IMR-90 (cell line): ENCODE measurements around the gene RXYLT1. TPM values are rescaled to one million over a fixed set of nuclear protein-coding genes. Genes with fewer than 3 reads are reported as not detected.

Experiments used
- ATAC-seq: fragments of 200-7000 bp; cut with Tn5 transposase; 2 replicates; pipeline ENCODE4 v1.9.1; 2020; ENCODE audit warnings: low read depth, mild to moderate bottlenecking, moderate library complexity
- BruUV-seq: library from RNA; stranded (reverse); fragments of 400-500 nt; replicated peaks from 2 replicates; lab custom pipeline; 2021; lab: Mats Ljungman, UMichigan
- CTCF ChIA-PET: fragments of 300-600 bp; formaldehyde crosslinking; extraction: SDS; loops from one replicate; lab custom pipeline; 2021; ENCODE audit warnings: antibody characterized with exemption; lab: Yijun Ruan, JAX
- POLR2A ChIA-PET: fragments of 300-600 bp; sonication (Branson Sonifier 250); formaldehyde crosslinking; loops from one replicate; lab custom pipeline; 2022; ENCODE audit warnings: antibody characterized with exemption; ENCODE audit not compliant: unreplicated experiment; lab: Charles Lee
- DNase-seq: peaks from one replicate; pipeline ENCODE4 v3.0.0; 2013
- H2AFZ ChIP-seq: replicated peaks from 2 replicates; pipeline ENCODE3; 2013; ENCODE audit warnings: low read length, mild to moderate bottlenecking; ENCODE audit not compliant: poor library complexity
- H2AK5ac ChIP-seq: 2 replicates; pipeline ENCODE4 v1.6.1; 2013; ENCODE audit warnings: low read depth, low read length, inconsistent platforms
- H2AK9ac ChIP-seq: replicated peaks from 2 replicates; pipeline ENCODE3; 2013; ENCODE audit warnings: mild to moderate bottlenecking, low read depth, low read length, moderate library complexity; ENCODE audit not compliant: poor library complexity
- H2BK120ac ChIP-seq: 2 replicates; pipeline ENCODE4 v1.6.1; 2013; ENCODE audit warnings: low read depth, low read length, inconsistent platforms
- H2BK15ac ChIP-seq: 3 replicates; pipeline ENCODE4 v1.6.1; 2013; ENCODE audit warnings: low read depth, low read length, inconsistent platforms
- H2BK20ac ChIP-seq: 2 replicates; pipeline ENCODE4 v1.6.1; 2013; ENCODE audit warnings: low read depth, mild to moderate bottlenecking, inconsistent platforms, low read length, moderate library complexity
- H2BK5ac ChIP-seq: 2 replicates; pipeline ENCODE4 v1.6.1; 2013; ENCODE audit warnings: mild to moderate bottlenecking, low read depth, low read length, inconsistent platforms; ENCODE audit not compliant: poor library complexity, severe bottlenecking
- H3K14ac ChIP-seq: replicated peaks from 2 replicates; pipeline ENCODE4 v1.6.1; 2013; ENCODE audit warnings: low read depth, low read length, inconsistent platforms
- H3K18ac ChIP-seq: 2 replicates; pipeline ENCODE4 v1.6.1; 2013; ENCODE audit warnings: low read depth, low read length, control low read depth
- H3K23ac ChIP-seq: 2 replicates; pipeline ENCODE4 v1.6.1; 2013; ENCODE audit warnings: low read depth, low read length, inconsistent platforms
- H3K27ac ChIP-seq: 2 replicates; pipeline ENCODE4 v1.5.1; 2013; ENCODE audit warnings: mild to moderate bottlenecking, control low read depth, low read length; ENCODE audit not compliant: insufficient read depth
- H3K27me3 ChIP-seq: 2 replicates; pipeline ENCODE4 v1.6.1; 2013; ENCODE audit warnings: low read length; ENCODE audit not compliant: control insufficient read depth, insufficient read depth
- H3K36me3 ChIP-seq: 2 replicates; pipeline ENCODE4 v1.6.1; 2013; ENCODE audit warnings: low read length, mixed read lengths; ENCODE audit not compliant: control insufficient read depth, insufficient read depth
- H3K4ac ChIP-seq: 2 replicates; pipeline ENCODE4 v1.6.1; 2013; ENCODE audit warnings: low read depth, low read length, inconsistent platforms
- H3K4me1 ChIP-seq: 2 replicates; pipeline ENCODE4 v1.6.1; 2013; ENCODE audit warnings: low read length, mixed read lengths; ENCODE audit not compliant: control insufficient read depth, insufficient read depth
- H3K4me2 ChIP-seq: 2 replicates; pipeline ENCODE4 v1.6.1; 2013; ENCODE audit warnings: low read depth, mild to moderate bottlenecking, control low read depth, low read length, moderate library complexity
- H3K4me3 ChIP-seq: 2 replicates; pipeline ENCODE4 v1.5.1; 2013; ENCODE audit warnings: low read depth, mild to moderate bottlenecking, control low read depth, low read length, moderate library complexity; ENCODE audit not compliant: insufficient read depth
- H3K56ac ChIP-seq: 2 replicates; pipeline ENCODE4 v1.6.1; 2013; ENCODE audit warnings: low read length, inconsistent platforms; ENCODE audit not compliant: insufficient read depth; ENCODE audit errors: extremely low read depth
- H3K79me1 ChIP-seq, 2 experiments: 2 replicates each; pipeline ENCODE4 v1.6.1; 2013; ENCODE audit warnings: low read length in 2 of 2, inconsistent platforms in 1 of 2, low read depth in 1 of 2
- H3K9ac ChIP-seq: 2 replicates; pipeline ENCODE4 v1.6.1; 2013; ENCODE audit warnings: low read depth, low read length, control low read depth
- H3K9me1 ChIP-seq: 2 replicates; pipeline ENCODE4 v1.6.1; 2013; ENCODE audit warnings: low read length, inconsistent platforms; ENCODE audit not compliant: insufficient read depth
- H3K9me3 ChIP-seq: 2 replicates; pipeline ENCODE4 v1.6.1; 2013; ENCODE audit warnings: low read length; ENCODE audit not compliant: control insufficient read depth, insufficient read depth
- H4K20me1 ChIP-seq: 2 replicates; pipeline ENCODE4 v1.6.1; 2013; ENCODE audit warnings: low read length, inconsistent platforms; ENCODE audit not compliant: insufficient read depth
- H4K5ac ChIP-seq: 2 replicates; pipeline ENCODE4 v1.6.1; 2013; ENCODE audit warnings: mild to moderate bottlenecking, low read depth, low read length, control low read depth
- H4K8ac ChIP-seq, 2 experiments: 2 replicates each; pipeline ENCODE4 v1.6.1; 2013; ENCODE audit warnings: low read depth in 2 of 2, low read length in 2 of 2, control low read depth in 1 of 2, inconsistent platforms in 1 of 2
- H4K91ac ChIP-seq: 2 replicates; pipeline ENCODE4 v1.6.1; 2013; ENCODE audit warnings: low read depth, low read length, inconsistent platforms; ENCODE audit not compliant: insufficient read depth
- BHLHE40 ChIP-seq: fragments of 150-350 bp; IDR thresholded peaks from 2 replicates; pipeline ENCODE4 v1.6.1; 2016; ENCODE audit warnings: mild to moderate bottlenecking, low read depth, low read length
- FOS ChIP-seq: fragments of 150-350 bp; IDR thresholded peaks from 2 replicates; pipeline ENCODE4 v1.6.1; 2016; ENCODE audit warnings: low read depth, low read length
- MAFK ChIP-seq: IDR thresholded peaks from 2 replicates; pipeline ENCODE4 v1.6.1; 2012; ENCODE audit warnings: low read depth, low read length, improper control_type of control experiment
- MAZ ChIP-seq: IDR thresholded peaks from 2 replicates; pipeline ENCODE4 v1.6.1; 2012; ENCODE audit warnings: low read depth, mild to moderate bottlenecking, low read length, improper control_type of control experiment, moderate library complexity, borderline replicate concordance
- NFE2L2 ChIP-seq: fragments of 150-350 bp; IDR thresholded peaks from 2 replicates; pipeline ENCODE4 v1.6.1; 2016; ENCODE audit warnings: low read depth, mild to moderate bottlenecking, low read length
- RCOR1 ChIP-seq: IDR thresholded peaks from 2 replicates; pipeline ENCODE4 v1.6.1; 2012; ENCODE audit warnings: mild to moderate bottlenecking, low read length, improper control_type of control experiment; ENCODE audit not compliant: insufficient replicate concordance
- RFX5 ChIP-seq: IDR thresholded peaks from 2 replicates; pipeline ENCODE4 v1.8.0; 2012; ENCODE audit warnings: low read depth, mild to moderate bottlenecking, low read length, moderate library complexity
- SMC3 ChIP-seq: fragments of 150-350 bp; IDR thresholded peaks from 2 replicates; pipeline ENCODE4 v1.6.1; 2016; ENCODE audit warnings: low read depth, mild to moderate bottlenecking, antibody characterized with exemption, low read length, moderate library complexity
- whole genome bisulfite sequencing, 2 experiments: methylation state at CpG; one replicate each; pipeline versions ENCODE4 v1.1.5 to v1.1.7; 2013; ENCODE audit warnings: missing lambda C conversion rate in 2 of 2; ENCODE audit not compliant: insufficient read length in 1 of 2; ENCODE audit errors: extremely low coverage in 2 of 2; 5-methylcytosine and 5-hydroxymethylcytosine counted together
- dilution Hi-C: fragments of 300-500 bp; cut with HindIII; formaldehyde crosslinking; loops from one replicate; pipeline ENCODE4 v1.14.3; 2018; ENCODE audit warnings: low sequenced_read_pairs; ENCODE audit not compliant: unreplicated experiment
- in situ Hi-C: fragments of 300-500 bp; cut with MboI; formaldehyde crosslinking; loops from 3 replicates; pipeline ENCODE4 v1.14.3; 2019; ENCODE audit warnings: low sequenced_read_pairs, inconsistent platforms, mixed read lengths
- intact Hi-C: fragments of 100-400 bp; cut with micrococcal nuclease; formaldehyde crosslinking; loops from 2 replicates; pipeline ENCODE4 v1.10.0; 2022
- polyA plus RNA-seq, 3 experiments: library from polyadenylated mRNA; depleted of rRNA; stranded (reverse); fragments of >200 nt; gene quantifications; 2 replicates each; pipeline ENCODE4 v1.2.3, GENCODE V29; 2012; ENCODE audit warnings: low replicate concordance in 1 of 3
- total RNA-seq: library from RNA; depleted of rRNA; stranded (reverse); fragments of >200 nt; gene quantifications from 2 replicates; pipeline ENCODE4 v1.2.3, GENCODE V29; 2012
- TF ChIP-seq, protein P1 (sequence below): fragments of 150-350 bp; IDR thresholded peaks from 2 replicates; pipeline ENCODE4 v1.6.1; 2016; ENCODE audit warnings: low read depth, mild to moderate bottlenecking, low read length, moderate library complexity, borderline replicate concordance
- TF ChIP-seq, protein P2 (sequence below): conservative IDR thresholded peaks from 2 replicates; pipeline ENCODE4 v1.5.1; 2012; ENCODE audit warnings: mild to moderate bottlenecking, low read depth, low read length, improper control_type of control experiment
- TF ChIP-seq, protein P3 (sequence below): fragments of 150-350 bp; IDR thresholded peaks from 2 replicates; pipeline ENCODE4 v1.6.1; 2017; ENCODE audit warnings: mild to moderate bottlenecking, antibody characterized with exemption, low read length, low read depth

RXYLT1 gene
- total and polyA plus RNA-seq, 2 of the 4 experiments (the other 2 are of a cell fraction), result 9.0 to 9.5 TPM

DNA sequence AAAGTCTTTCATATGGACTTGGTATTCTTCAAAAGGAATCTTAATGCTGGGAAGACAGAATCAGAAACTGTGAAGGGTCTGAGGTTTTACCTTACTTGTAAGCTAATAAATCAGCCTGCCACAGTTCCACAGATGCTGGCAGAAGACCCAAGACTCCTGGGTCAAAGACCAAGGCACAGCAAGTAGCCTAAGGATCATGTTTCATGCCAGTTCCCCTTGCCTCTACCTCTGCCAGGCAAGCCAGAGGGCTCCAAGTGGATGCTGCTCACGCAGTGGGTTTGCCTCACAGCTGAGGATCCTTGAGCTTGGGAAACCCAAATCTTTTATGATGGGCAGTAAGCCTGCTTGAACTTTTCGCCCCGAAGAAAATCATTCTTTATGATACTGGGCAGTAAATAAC is 15.2 kb upstream of the RXYLT1 start:
- no peak overlapping the region for H3K56ac ChIP-seq
- H2AFZ ChIP-seq, result no peak overlapping the region
- TF ChIP-seq RCOR1, result no peak
- no peak for TF ChIP-seq BHLHE40
- no peak for TF ChIP-seq RFX5
- TF ChIP-seq MAZ, result no peak
- TF ChIP-seq, protein P1, sequence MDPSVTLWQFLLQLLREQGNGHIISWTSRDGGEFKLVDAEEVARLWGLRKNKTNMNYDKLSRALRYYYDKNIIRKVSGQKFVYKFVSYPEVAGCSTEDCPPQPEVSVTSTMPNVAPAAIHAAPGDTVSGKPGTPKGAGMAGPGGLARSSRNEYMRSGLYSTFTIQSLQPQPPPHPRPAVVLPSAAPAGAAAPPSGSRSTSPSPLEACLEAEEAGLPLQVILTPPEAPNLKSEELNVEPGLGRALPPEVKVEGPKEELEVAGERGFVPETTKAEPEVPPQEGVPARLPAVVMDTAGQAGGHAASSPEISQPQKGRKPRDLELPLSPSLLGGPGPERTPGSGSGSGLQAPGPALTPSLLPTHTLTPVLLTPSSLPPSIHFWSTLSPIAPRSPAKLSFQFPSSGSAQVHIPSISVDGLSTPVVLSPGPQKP, result no peak
- no peak for TF ChIP-seq SMC3
- no peak for TF ChIP-seq MAFK
- no peak for TF ChIP-seq FOS
- TF ChIP-seq, protein P2, sequence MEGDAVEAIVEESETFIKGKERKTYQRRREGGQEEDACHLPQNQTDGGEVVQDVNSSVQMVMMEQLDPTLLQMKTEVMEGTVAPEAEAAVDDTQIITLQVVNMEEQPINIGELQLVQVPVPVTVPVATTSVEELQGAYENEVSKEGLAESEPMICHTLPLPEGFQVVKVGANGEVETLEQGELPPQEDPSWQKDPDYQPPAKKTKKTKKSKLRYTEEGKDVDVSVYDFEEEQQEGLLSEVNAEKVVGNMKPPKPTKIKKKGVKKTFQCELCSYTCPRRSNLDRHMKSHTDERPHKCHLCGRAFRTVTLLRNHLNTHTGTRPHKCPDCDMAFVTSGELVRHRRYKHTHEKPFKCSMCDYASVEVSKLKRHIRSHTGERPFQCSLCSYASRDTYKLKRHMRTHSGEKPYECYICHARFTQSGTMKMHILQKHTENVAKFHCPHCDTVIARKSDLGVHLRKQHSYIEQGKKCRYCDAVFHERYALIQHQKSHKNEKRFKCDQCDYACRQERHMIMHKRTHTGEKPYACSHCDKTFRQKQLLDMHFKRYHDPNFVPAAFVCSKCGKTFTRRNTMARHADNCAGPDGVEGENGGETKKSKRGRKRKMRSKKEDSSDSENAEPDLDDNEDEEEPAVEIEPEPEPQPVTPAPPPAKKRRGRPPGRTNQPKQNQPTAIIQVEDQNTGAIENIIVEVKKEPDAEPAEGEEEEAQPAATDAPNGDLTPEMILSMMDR, result no peak
- no peak for TF ChIP-seq NFE2L2
- TF ChIP-seq, protein P3, sequence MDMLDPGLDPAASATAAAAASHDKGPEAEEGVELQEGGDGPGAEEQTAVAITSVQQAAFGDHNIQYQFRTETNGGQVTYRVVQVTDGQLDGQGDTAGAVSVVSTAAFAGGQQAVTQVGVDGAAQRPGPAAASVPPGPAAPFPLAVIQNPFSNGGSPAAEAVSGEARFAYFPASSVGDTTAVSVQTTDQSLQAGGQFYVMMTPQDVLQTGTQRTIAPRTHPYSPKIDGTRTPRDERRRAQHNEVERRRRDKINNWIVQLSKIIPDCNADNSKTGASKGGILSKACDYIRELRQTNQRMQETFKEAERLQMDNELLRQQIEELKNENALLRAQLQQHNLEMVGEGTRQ, result no peak
- H3K9ac ChIP-seq, result no peak overlapping the region
- DNase-seq, result no peak
- no peaks in the 10 kb centered on the region for H3K9me3 ChIP-seq
- dilution Hi-C loops (no loop called here), in situ Hi-C loops (no loop called here), intact Hi-C loops (no loop called here)
- H2AK5ac ChIP-seq, result no peak overlapping the region
- H3K18ac ChIP-seq, result no peak overlapping the region
- H2BK5ac ChIP-seq, result no peak overlapping the region
- no peak overlapping the region for H3K4me2 ChIP-seq
- H3K27me3 ChIP-seq, result peaks cover 9% of the 10 kb centered on the region
- no peaks in the 10 kb centered on the region for H3K9me1 ChIP-seq
- no peak overlapping the region for H2AK9ac ChIP-seq
- H4K20me1 ChIP-seq, result no peaks in the 10 kb centered on the region
- H4K8ac ChIP-seq, result no peak overlapping the region
- H2BK15ac ChIP-seq, result no peak overlapping the region
- H3K4me3 ChIP-seq, result no peak overlapping the region
- H3K4me1 ChIP-seq, result no peaks in the 10 kb centered on the region
- ChIA-PET CTCF (no interaction called here), POLR2A (no interaction called here)
- H3K36me3 ChIP-seq, result no peaks in the 10 kb centered on the region
- no CpG with 5 or more reads among the region's 3 CpGs for WGBS, 2 experiments
- ATAC-seq, result no peak
- no peak overlapping the region for H3K14ac ChIP-seq
- H3K23ac ChIP-seq, result no peak overlapping the region
- no peaks in the 10 kb centered on the region for H3K79me1 ChIP-seq
- H4K91ac ChIP-seq, result no peak overlapping the region
- H2BK120ac ChIP-seq, result no peak overlapping the region
- no peak overlapping the region for H3K27ac ChIP-seq
- no peak overlapping the region for H3K4ac ChIP-seq
- H2BK20ac ChIP-seq, result no peak overlapping the region
- BruUV-seq, result no TSS peak
- H4K5ac ChIP-seq, result no peak overlapping the region
